Peyer's patch (tissue), 4 donors: Measurements from ENCODE around the gene LASP1NB.

Experiments used
- DNase-seq, 3 donors: peaks; one replicate each; pipeline ENCODE4 v3.0.0-alpha.2; 2017 to 2019
- H3K27ac ChIP-seq, 4 donors: fragments of 200-600 bp; sonication (generic); one replicate each; pipeline ENCODE4 v1.5.1; 2016 to 2019
- H3K27me3 ChIP-seq, 2 donors: fragments of 200-600 bp; sonication (generic); one replicate each; pipeline ENCODE4 v1.5.1; 2019
- H3K36me3 ChIP-seq, 3 donors: fragments of 200-600 bp; sonication (generic); one replicate each; pipeline ENCODE4 v1.5.1; 2016 to 2019
- H3K4me1 ChIP-seq, 4 donors: fragments of 200-600 bp; sonication (generic); one replicate each; pipeline ENCODE4 v1.5.1; 2016 to 2019
- H3K4me3 ChIP-seq, 4 donors: fragments of 200-600 bp; sonication (generic); 1 replicate in 3 of 4; 2 replicates in 1 of 4; pipeline ENCODE4 v1.5.1; 2016 to 2019; ENCODE audit warnings: mild to moderate bottlenecking in 1 of 4
- H3K9me3 ChIP-seq, 4 donors: fragments of 200-600 bp; sonication (generic); one replicate each; pipeline ENCODE4 v1.5.1; 2016 to 2019; ENCODE audit warnings: mild to moderate bottlenecking in 1 of 4
- POLR2A ChIP-seq, 2 donors: fragments of 450-650 bp; IDR thresholded peaks; one replicate each; pipeline ENCODE4 v1.5.1; 2017; ENCODE audit warnings: antibody characterized with exemption in 2 of 2, mild to moderate bottlenecking in 2 of 2, moderate library complexity in 2 of 2
- TF ChIP-seq, protein P1 (sequence below), 6 experiments: fragments of 450-650 bp in 4 of 6; fragments of 200-600 bp in 2 of 6; sonication (generic) in 1 of 6; IDR thresholded peaks; one replicate each; pipeline ENCODE4 v1.5.1; 2017 to 2019; ENCODE audit warnings: antibody characterized with exemption in 6 of 6, mild to moderate bottlenecking in 3 of 6, moderate library complexity in 1 of 6

LASP1NB gene

GRCh38 chr17:38897671-38898290, 27.6 kb upstream of the LASP1NB start:
- Histone ChIP-seq H3K27me3 (no peaks in the 10 kb centered on the region), H3K4me3 (peak overlapping the region in 2 of 4 donors; percentile 12 to 27), H3K27ac (peak overlapping the region; percentile 86 to 95 (median 88)), H3K9me3 (no peaks in the 10 kb centered on the region), H3K4me1 (peaks cover 30 to 90% (median 50%) of the 10 kb centered on the region in 4 donors), H3K36me3 (peaks cover 0 to 59% (median 0%) of the 10 kb centered on the region in 3 donors)
- TF ChIP-seq, protein P1, sequence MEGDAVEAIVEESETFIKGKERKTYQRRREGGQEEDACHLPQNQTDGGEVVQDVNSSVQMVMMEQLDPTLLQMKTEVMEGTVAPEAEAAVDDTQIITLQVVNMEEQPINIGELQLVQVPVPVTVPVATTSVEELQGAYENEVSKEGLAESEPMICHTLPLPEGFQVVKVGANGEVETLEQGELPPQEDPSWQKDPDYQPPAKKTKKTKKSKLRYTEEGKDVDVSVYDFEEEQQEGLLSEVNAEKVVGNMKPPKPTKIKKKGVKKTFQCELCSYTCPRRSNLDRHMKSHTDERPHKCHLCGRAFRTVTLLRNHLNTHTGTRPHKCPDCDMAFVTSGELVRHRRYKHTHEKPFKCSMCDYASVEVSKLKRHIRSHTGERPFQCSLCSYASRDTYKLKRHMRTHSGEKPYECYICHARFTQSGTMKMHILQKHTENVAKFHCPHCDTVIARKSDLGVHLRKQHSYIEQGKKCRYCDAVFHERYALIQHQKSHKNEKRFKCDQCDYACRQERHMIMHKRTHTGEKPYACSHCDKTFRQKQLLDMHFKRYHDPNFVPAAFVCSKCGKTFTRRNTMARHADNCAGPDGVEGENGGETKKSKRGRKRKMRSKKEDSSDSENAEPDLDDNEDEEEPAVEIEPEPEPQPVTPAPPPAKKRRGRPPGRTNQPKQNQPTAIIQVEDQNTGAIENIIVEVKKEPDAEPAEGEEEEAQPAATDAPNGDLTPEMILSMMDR (IDR thresholded peaks at IDR 0.05): no peak
- TF ChIP-seq POLR2A (IDR thresholded peaks at IDR 0.05): no peak
- peak in 2 of 3 donors; percentile 74 to 78 for DNase-seq

- peak overlapping the region; percentile 86 to 95 (median 88) for H3K27ac ChIP-seq
- peak overlapping the region in 3 of 4 donors; percentile 18 to 38 (median 27) for H3K4me3 ChIP-seq
- DNase-seq: peak in 2 of 3 donors; percentile 24 to 82
- no peaks in the 10 kb centered on the region for H3K27me3 ChIP-seq
- H3K4me1 ChIP-seq: peaks cover 30 to 90% (median 46%) of the 10 kb centered on the region in 4 donors
- H3K9me3 ChIP-seq: no peaks in the 10 kb centered on the region
- peaks cover 0 to 59% (median 0%) of the 10 kb centered on the region in 3 donors for H3K36me3 ChIP-seq
- TF ChIP-seq, protein P1 (IDR thresholded peaks at IDR 0.05): no peak
- TF ChIP-seq POLR2A (IDR thresholded peaks at IDR 0.05): peak; percentile 18 to 23
These were observed 27.1 kb upstream of the LASP1NB start for GRCh38 chr17:38898291-38898679.

DNA sequence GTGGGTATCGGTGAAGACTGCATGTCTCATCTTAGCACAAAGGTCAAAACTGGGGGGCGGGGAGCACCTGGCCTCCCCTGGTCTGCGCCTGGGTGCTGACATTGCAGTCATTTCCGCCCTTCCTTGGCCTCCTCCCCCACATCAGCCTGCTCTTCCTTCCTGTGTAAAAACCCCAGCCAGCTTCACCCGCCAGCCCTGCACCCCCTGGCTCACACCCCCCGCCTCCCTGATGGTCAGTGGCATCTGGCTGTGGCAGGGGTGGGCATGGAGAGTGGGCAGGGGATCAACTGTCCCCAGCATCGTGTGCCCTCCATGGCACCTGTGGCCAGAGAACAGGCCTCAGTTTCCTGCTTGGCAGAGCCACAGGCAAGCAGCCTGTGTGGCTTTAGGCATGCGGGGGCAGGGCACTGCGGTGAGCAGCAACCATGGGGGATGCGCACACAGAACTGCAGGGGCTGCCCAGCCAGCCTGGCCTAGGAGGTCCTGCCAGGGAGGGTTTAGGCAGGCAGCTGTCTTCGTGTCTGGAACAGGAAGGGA, 26.5 kb upstream of the LASP1NB start:
- peaks cover 0 to 63% (median 0%) of the 10 kb centered on the region in 3 donors for H3K36me3 ChIP-seq

GRCh38 chr17:38899421-38899820, 26.0 kb upstream of the LASP1NB start:
- H3K27ac ChIP-seq: peak overlapping the region; percentile 86 to 95 (median 88)
- no peaks in the 10 kb centered on the region for H3K9me3 ChIP-seq
- H3K36me3 ChIP-seq: peaks cover 0 to 68% (median 0%) of the 10 kb centered on the region in 3 donors
- TF ChIP-seq, protein P1 (IDR thresholded peaks at IDR 0.05): no peak
- no peak for TF ChIP-seq POLR2A (IDR thresholded peaks at IDR 0.05)
- DNase-seq: no peak
- peak overlapping the region in 1 of 4 donors; percentile 18 for H3K4me3 ChIP-seq
- no peaks in the 10 kb centered on the region for H3K27me3 ChIP-seq
- H3K4me1 ChIP-seq: peaks cover 27 to 84% (median 40%) of the 10 kb centered on the region in 4 donors

More for the DNA sequence above, 26.5 kb upstream of the LASP1NB start:
- Histone ChIP-seq H3K27me3 (no peaks in the 10 kb centered on the region), H3K4me1 (peaks cover 30 to 89% (median 41%) of the 10 kb centered on the region in 4 donors), H3K27ac (peak overlapping the region; percentile 86 to 95 (median 88)), H3K9me3 (no peaks in the 10 kb centered on the region), H3K4me3 (peak overlapping the region in 3 of 4 donors; percentile 18 to 38 (median 27))
- TF ChIP-seq, protein P1 (IDR thresholded peaks at IDR 0.05): no peak
- no peak for TF ChIP-seq POLR2A (IDR thresholded peaks at IDR 0.05)
- peak; percentile 77 to 93 (median 90) for DNase-seq

- peaks cover 25 to 77% (median 38%) of the 10 kb centered on the region in 4 donors for H3K4me1 ChIP-seq
- H3K27ac ChIP-seq: peak overlapping the region in 3 of 4 donors; percentile 35 to 55 (median 49)
These were observed 24.3 kb upstream of the LASP1NB start for GRCh38 chr17:38900978-38901656.

More at GRCh38 chr17:38900978-38901656, 24.3 kb upstream of the LASP1NB start:
- DNase-seq: no peak
- Histone ChIP-seq H3K36me3 (peaks cover 0 to 69% (median 0%) of the 10 kb centered on the region in 3 donors), H3K4me3 (no peak overlapping the region), H3K27me3 (no peaks in the 10 kb centered on the region), H3K9me3 (no peaks in the 10 kb centered on the region)
- no peak for TF ChIP-seq POLR2A (IDR thresholded peaks at IDR 0.05)
- TF ChIP-seq, protein P1 (IDR thresholded peaks at IDR 0.05): no peak
